HG03354 (cell line): Measurements from ENCODE around the gene GNA12.

Source experiments
- ATAC-seq: cut with Tn5 transposase; IDR thresholded peaks from one replicate; pipeline ENCODE4 v1.9.1; 2021; ENCODE audit warnings: mild to moderate bottlenecking; ENCODE audit not compliant: unreplicated experiment, poor library complexity, severe bottlenecking

The GNA12 gene

GRCh38 chr7:2807845-2808772, 36.0 kb downstream of the GNA12 start:
- ATAC-seq: peak; percentile 82

- ATAC-seq: no peak
These were observed 36.7 kb downstream of the GNA12 start for GRCh38 chr7:2807460-2807844.

GRCh38 chr7:2806571-2806970, 37.5 kb downstream of the GNA12 start:
- ATAC-seq: no peak

- ATAC-seq: no peak
These were observed 38.7 kb downstream of the GNA12 start for GRCh38 chr7:2805213-2805944.

GRCh38 chr7:2804227-2804763, 39.8 kb downstream of the GNA12 start:
- no peak for ATAC-seq

GRCh38 chr7:2803755-2804154, 40.4 kb downstream of the GNA12 start:
- ATAC-seq: no peak

GRCh38 chr7:2803342-2803692, 40.8 kb downstream of the GNA12 start:
- no peak for ATAC-seq

GRCh38 chr7:2802504-2803341, 41.4 kb downstream of the GNA12 start:
- ATAC-seq: no peak

GRCh38 chr7:2802101-2802500, 42.0 kb downstream of the GNA12 start:
- no peak for ATAC-seq

GRCh38 chr7:2800931-2801688, 43.0 kb downstream of the GNA12 start:
- ATAC-seq: no peak

GRCh38 chr7:2800220-2800930, 43.7 kb downstream of the GNA12 start:
- ATAC-seq: no peak

- no peak for ATAC-seq
These were observed 44.9 kb downstream of the GNA12 start for GRCh38 chr7:2799253-2799652.

- no peak for ATAC-seq
These were observed 45.4 kb downstream of the GNA12 start for GRCh38 chr7:2798669-2799068.

GRCh38 chr7:2796358-2797352, 47.5 kb downstream of the GNA12 start:
- no peak for ATAC-seq

GRCh38 chr7:2795906-2796305, 48.2 kb downstream of the GNA12 start:
- no peak for ATAC-seq

GRCh38 chr7:2794836-2795636, 49.1 kb downstream of the GNA12 start:
- ATAC-seq: no peak
